ENCODE results near the gene SP7.

DNA sequence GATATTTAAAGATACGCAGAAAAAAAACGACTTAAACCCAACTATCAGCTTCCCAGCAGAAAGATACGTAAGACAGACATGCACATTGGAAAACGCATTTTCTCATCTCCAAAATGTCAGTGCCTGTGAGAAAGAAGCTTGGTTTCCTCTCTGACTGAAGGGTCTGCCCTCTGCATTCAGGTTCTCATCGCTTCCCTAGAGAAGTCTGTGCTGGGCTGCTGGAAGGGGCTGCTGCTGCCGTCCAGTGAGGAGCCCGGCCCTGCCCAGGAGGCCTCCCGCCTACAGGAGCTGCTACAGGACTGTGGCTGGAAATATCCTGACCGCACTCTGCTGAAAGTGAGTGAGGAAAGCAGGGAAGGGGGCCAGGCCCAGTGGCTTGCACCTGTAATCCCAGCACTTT lies 45.5 kb downstream of the SP7 start:
- no peak for TF ChIP-seq BMI1 (IDR thresholded peaks at IDR 0.05; ENCODE audit: borderline replicate concordance)
- TF ChIP-seq RAD21 (IDR thresholded peaks at IDR 0.05; ENCODE audit: insufficient read depth, low read depth, low read length): no peak
- TF ChIP-seq IRF5 (IDR thresholded peaks at IDR 0.05; ENCODE audit: borderline replicate concordance): no peak
- TF ChIP-seq CTCF (IDR thresholded peaks at IDR 0.05 in 2 of 3, conservative IDR thresholded peaks at IDR 0.05 in 1 of 3; ENCODE audit: control insufficient read depth in 2 of 3, extremely low read depth in 1 of 3, insufficient read depth in 1 of 3, low read depth in 3 of 3, low read length in 3 of 3): no peak
- no peak for TF ChIP-seq CBFB (IDR thresholded peaks at IDR 0.05; ENCODE audit: low read depth)
- TF ChIP-seq, protein P1, sequence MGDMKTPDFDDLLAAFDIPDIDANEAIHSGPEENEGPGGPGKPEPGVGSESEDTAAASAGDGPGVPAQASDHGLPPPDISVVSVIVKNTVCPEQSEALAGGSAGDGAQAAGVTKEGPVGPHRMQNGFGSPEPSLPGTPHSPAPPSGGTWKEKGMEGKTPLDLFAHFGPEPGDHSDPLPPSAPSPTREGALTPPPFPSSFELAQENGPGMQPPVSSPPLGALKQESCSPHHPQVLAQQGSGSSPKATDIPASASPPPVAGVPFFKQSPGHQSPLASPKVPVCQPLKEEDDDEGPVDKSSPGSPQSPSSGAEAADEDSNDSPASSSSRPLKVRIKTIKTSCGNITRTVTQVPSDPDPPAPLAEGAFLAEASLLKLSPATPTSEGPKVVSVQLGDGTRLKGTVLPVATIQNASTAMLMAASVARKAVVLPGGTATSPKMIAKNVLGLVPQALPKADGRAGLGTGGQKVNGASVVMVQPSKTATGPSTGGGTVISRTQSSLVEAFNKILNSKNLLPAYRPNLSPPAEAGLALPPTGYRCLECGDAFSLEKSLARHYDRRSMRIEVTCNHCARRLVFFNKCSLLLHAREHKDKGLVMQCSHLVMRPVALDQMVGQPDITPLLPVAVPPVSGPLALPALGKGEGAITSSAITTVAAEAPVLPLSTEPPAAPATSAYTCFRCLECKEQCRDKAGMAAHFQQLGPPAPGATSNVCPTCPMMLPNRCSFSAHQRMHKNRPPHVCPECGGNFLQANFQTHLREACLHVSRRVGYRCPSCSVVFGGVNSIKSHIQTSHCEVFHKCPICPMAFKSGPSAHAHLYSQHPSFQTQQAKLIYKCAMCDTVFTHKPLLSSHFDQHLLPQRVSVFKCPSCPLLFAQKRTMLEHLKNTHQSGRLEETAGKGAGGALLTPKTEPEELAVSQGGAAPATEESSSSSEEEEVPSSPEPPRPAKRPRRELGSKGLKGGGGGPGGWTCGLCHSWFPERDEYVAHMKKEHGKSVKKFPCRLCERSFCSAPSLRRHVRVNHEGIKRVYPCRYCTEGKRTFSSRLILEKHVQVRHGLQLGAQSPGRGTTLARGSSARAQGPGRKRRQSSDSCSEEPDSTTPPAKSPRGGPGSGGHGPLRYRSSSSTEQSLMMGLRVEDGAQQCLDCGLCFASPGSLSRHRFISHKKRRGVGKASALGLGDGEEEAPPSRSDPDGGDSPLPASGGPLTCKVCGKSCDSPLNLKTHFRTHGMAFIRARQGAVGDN (IDR thresholded peaks at IDR 0.05): no peak
- no peak for TF ChIP-seq CHD1 (IDR thresholded peaks at IDR 0.05; ENCODE audit: low read depth, low read length)
- no peak for TF ChIP-seq MAX (IDR thresholded peaks at IDR 0.05; ENCODE audit: low read depth, low read length)
- TF ChIP-seq ZNF24 (IDR thresholded peaks at IDR 0.05): no peak
- no peak for TF ChIP-seq REST (IDR thresholded peaks at IDR 0.05; ENCODE audit: low read depth, low read length)
- no peak for TF ChIP-seq ATF3 (IDR thresholded peaks at IDR 0.05; ENCODE audit: borderline replicate concordance, extremely low read depth, low read depth, low read length)
- no peak for TF ChIP-seq SP1 (IDR thresholded peaks at IDR 0.05; ENCODE audit: low read depth, low read length)
